AG09309 (cell line): Measurements from ENCODE around the gene PALMD.

Source experiments
- DNase-seq: peaks from one replicate; pipeline ENCODE4 v3.0.0-alpha.2; 2010; ENCODE audit warnings: low read depth
- H3K4me3 ChIP-seq: 2 replicates; pipeline ENCODE4 v1.5.1; 2011; ENCODE audit warnings: mild to moderate bottlenecking, low read depth, low read length, moderate library complexity; ENCODE audit not compliant: control insufficient read depth
- CTCF ChIP-seq: IDR thresholded peaks from 2 replicates; pipeline ENCODE4 v1.5.1; 2011; ENCODE audit warnings: mild to moderate bottlenecking, low read depth, low read length, inconsistent platforms; ENCODE audit not compliant: insufficient read depth, control insufficient read depth; ENCODE audit errors: missing control alignments

Gene PALMD

GRCh38 chr1:99723251-99723650, 77.3 kb downstream of the PALMD start:
- no peak for TF ChIP-seq CTCF
- no peak overlapping the region for H3K4me3 ChIP-seq
- no peak for DNase-seq

GRCh38 chr1:99725996-99726395, 80.1 kb downstream of the PALMD start:
- TF ChIP-seq CTCF, result no peak
- H3K4me3 ChIP-seq, result no peak overlapping the region
- DNase-seq, result no peak

GRCh38 chr1:99726407-99726806, 80.5 kb downstream of the PALMD start:
- no peak for DNase-seq
- TF ChIP-seq CTCF, result no peak
- no peak overlapping the region for H3K4me3 ChIP-seq

GRCh38 chr1:99726818-99727217, 80.9 kb downstream of the PALMD start:
- no peak overlapping the region for H3K4me3 ChIP-seq
- DNase-seq, result no peak
- no peak for TF ChIP-seq CTCF

- no peak for TF ChIP-seq CTCF
- peak; percentile 76 for DNase-seq
- no peak overlapping the region for H3K4me3 ChIP-seq
Observed at GRCh38 chr1:99727575-99728185, 81.8 kb downstream of the PALMD start.

GRCh38 chr1:99728494-99729235, 82.8 kb downstream of the PALMD start:
- no peak for DNase-seq
- no peak overlapping the region for H3K4me3 ChIP-seq
- TF ChIP-seq CTCF, result peak; percentile 26
